Epithelial cell of proximal tubule (primary cell): ENCODE measurements around the gene SLCO2A1. TPM values are rescaled to one million over a fixed set of nuclear protein-coding genes. Genes with fewer than 3 reads are reported as not detected.

Source experiments
- DNase-seq: peaks from one replicate; pipeline ENCODE4 v3.0.0-alpha.2; 2011; ENCODE audit warnings: low read depth
- H3K4me3 ChIP-seq: 2 replicates; pipeline ENCODE4 v1.5.1; 2011; ENCODE audit warnings: low read depth, mild to moderate bottlenecking, low read length
- CTCF ChIP-seq: conservative IDR thresholded peaks from 2 replicates; pipeline ENCODE4 v1.5.1; 2012; ENCODE audit warnings: low read depth, mild to moderate bottlenecking, low read length
- total RNA-seq: library from RNA; depleted of rRNA; stranded (reverse); fragments of >200 nt; gene quantifications from 2 replicates; pipeline ENCODE4 v1.2.3, GENCODE V29; 2015

SLCO2A1 gene
- total RNA-seq, 1 donor from 2014 or later = 0.75 TPM

- no peak overlapping the region for H3K4me3 ChIP-seq
- DNase-seq = no peak
- no peak for TF ChIP-seq CTCF
Observed at GRCh38 chr3:133973249-133973980, 56.3 kb downstream of the SLCO2A1 start.

- no peak for DNase-seq
- TF ChIP-seq CTCF = no peak
Observed at GRCh38 chr3:133972156-133972555, 57.6 kb downstream of the SLCO2A1 start.

GRCh38 chr3:133970916-133971315, 58.8 kb downstream of the SLCO2A1 start:
- no peak overlapping the region for H3K4me3 ChIP-seq
- DNase-seq = no peak

More at GRCh38 chr3:133972156-133972555, 57.6 kb downstream of the SLCO2A1 start:
- H3K4me3 ChIP-seq = no peak overlapping the region

GRCh38 chr3:133970339-133970738, 59.4 kb downstream of the SLCO2A1 start:
- no peak for TF ChIP-seq CTCF
- H3K4me3 ChIP-seq = no peak overlapping the region
- DNase-seq = no peak

More at GRCh38 chr3:133970916-133971315, 58.8 kb downstream of the SLCO2A1 start:
- no peak for TF ChIP-seq CTCF

GRCh38 chr3:133967992-133968892, 61.5 kb downstream of the SLCO2A1 start:
- no peak for TF ChIP-seq CTCF
- H3K4me3 ChIP-seq = no peak overlapping the region
- DNase-seq = no peak

- no peak for TF ChIP-seq CTCF
- no peak overlapping the region for H3K4me3 ChIP-seq
- DNase-seq = no peak
Observed at GRCh38 chr3:133966954-133967353, 62.8 kb downstream of the SLCO2A1 start.
